CD4-positive, alpha-beta T cell treated with Interleukin-1 beta for 1 hour (primary cell): ENCODE measurements around the gene TMEM63B.
A peak's percentile ranks its signal among the peaks of the same experiment; 100 is the strongest.

Experiments used
- DNase-seq, 2 donors: peaks; one replicate each; pipeline ENCODE4 v3.0.0-alpha.2; 2020 to 2022

TMEM63B gene

DNA sequence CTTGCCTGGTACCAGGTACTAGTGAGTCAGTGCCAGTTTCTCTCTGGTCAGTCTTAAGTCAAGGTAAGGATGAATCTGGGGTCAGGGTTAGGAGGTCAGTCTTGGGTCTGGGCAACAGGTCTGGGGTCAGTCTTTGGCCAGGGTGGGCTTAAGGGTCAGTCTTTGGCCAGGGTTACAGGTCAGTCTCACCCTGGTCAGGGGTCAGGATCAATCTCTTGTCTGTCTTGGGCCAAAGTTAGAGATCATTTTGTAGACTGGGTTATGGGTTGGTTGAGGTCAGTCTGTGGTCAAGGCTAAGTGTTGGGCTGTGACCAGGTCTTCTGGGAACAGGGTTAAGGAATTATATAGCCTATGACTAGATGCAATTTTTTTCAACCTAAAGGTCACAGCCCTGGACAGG, 18.5 kb downstream of the TMEM63B start:
- no peak for DNase-seq

- no peak for DNase-seq
These were observed 19.3 kb downstream of the TMEM63B start for GRCh38 chr6:44146685-44147084.

DNA sequence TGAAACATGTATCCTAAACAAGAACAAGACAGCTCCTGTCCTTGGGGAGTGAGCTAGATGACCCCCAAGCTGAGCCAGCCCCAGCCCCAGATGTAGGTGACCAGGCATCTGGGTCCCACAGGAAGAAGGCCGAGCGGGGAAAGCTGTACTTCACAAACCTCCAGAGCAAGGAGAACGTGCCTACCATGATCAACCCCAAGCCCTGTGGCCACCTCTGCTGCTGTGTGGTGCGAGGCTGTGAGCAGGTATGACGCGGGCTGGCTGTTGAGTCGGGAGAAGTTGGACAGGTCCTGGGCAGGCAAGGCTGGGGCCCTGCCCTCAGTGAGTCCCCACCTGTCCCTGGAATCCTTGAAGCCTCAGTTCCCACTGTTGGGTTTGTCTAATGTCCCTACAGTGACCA, 19.9 kb downstream of the TMEM63B start:
- DNase-seq, result no peak

DNA sequence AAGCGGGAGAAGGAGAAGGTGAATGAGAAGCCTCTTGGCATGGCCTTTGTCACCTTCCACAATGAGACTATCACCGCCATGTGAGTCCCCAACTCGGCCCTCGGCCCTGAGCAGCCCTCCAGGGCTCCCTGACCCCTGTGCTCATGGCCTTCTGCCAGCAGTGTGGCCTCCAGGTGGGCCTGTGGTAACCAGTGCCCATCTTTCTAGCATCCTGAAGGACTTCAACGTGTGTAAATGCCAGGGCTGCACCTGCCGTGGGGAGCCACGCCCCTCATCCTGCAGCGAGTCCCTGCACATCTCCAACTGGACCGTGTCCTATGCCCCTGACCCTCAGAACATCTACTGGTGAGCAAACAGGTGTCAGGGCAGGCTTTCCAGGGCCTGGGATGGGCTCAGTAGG, 21.0 kb downstream of the TMEM63B start:
- no peak for DNase-seq

DNA sequence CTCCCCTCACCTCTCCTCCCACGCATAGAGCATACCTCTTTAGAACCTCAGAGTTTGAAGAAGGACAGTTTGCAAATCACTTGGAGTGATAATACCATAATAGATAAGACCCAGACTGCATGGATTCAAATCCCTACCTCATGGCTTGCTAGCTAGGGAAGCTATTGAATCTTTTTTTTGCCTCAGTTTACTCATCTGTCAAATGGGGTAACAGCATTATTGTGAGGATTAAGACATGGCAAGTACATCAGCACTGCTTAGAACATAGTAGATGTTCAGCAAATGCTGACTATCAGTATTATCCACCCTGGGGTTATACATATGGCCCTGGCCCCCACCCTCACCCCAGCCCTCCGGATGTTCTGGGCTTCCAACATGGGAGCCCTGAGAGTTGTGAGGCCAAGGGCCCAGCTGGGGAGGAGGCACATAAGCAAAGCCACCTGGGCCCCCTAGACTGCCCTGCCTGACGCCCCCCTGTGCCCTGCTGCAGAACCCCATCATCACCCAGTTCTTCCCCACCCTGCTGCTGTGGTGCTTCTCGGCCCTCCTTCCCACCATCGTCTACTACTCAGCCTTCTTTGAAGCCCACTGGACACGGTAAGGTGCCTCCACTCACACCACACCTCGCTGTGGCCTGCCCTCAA, 22.1 kb downstream of the TMEM63B start:
- DNase-seq, result no peak

- no peak for DNase-seq
These were observed 23.1 kb downstream of the TMEM63B start for GRCh38 chr6:44150317-44150917.

DNA sequence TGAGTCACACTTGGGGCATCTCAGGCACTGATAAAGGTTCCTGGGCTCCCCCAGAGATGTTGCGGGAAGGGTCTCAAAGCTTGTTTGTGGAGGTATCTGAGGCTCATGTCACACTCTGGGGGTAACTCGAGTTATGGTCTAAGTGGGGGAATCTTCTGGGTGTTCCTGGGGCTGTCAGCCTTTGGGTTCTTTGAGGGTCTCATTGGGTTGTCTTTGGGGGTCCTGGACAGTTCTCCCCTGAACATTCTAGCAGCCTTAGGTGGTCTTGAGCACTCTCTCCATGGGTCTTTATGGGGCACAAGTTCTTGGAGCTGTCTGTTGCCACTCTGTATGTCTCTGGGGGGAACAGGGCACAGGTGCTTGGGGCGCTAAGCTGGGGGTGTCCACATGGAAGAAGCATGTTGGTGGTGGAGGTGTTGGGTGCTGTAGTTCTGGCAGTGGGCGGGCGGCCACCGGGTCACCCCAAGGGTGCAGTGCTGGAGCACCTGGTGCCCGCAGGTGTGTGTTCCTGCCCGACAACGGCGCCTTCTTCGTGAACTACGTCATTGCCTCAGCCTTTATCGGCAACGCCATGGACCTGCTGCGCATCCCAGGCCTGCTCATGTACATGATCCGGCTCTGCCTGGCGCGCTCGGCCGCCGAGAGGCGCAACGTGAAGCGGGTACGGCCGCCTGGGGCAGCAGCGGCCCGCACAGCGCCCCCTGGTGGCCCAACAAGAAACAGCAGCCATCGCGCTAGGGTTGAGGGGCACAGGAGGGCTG, 24.2 kb downstream of the TMEM63B start:
- peak; percentile 74 to 79 for DNase-seq

DNA sequence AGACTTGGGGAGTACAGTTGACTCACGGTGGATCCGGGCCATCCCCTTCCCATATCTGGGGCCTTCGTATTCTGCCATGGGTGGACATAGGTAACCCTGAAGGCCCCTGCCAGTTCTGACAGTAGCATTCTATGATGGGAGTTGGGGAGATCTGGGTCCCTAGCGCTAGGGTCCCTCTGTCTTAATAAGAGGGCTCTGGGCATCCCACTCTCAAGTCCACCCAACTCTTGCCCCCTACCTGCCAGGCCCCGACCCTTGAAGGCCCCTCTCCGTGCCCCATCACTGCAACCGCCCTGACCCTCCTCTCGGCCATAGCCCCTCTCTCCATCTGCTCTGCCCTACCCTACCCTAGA, 24.7 kb downstream of the TMEM63B start:
- no peak for DNase-seq

GRCh38 chr6:44152533-44152932, 25.2 kb downstream of the TMEM63B start:
- no peak for DNase-seq

- no peak for DNase-seq
These were observed 26.7 kb downstream of the TMEM63B start for GRCh38 chr6:44154067-44154466.

GRCh38 chr6:44156494-44157151, 29.3 kb downstream of the TMEM63B start:
- no peak for DNase-seq

DNA sequence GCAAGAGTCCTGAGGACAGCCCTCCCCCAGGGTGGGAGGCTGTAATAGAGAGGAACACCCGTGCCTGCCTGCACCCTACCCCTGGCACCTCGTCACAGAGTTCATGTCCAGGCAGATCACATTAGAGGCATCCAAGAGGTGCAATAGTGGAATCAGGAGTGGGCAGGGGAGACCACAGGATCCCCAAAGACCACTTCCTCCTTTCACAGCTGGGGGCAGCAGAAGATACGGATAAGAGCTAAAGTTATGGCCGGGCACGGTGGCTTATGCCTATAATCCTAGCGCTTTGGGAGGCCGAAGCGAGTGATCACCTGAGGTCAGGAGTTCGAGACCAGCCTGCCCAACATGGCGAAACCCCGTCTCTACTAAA, 29.8 kb downstream of the TMEM63B start:
- DNase-seq, result no peak

DNA sequence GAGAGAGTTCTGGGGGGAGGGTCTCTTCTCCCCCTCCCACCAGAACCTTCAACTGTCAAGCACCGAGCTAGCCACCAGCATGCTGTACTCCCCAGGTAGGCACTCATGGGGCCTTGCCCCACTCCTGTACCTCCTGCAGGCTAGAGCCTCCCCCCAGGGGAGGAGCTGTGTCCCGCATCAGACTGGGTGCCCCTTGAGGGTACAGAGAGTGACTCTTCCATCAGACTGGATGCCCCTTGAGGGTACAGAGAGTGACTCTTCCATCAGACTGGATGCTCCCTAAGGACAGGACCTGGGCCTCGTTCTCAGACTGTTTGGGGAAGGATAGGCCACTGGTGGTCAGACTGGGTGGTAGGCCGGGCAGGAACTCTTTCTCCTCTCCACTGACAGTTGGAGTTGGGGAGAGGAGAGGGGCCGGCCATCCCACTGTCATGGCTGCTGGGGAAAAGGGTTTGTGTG, 31.4 kb downstream of the TMEM63B start, which contains the start of gene CAPN11:
Gene CAPN11, plus strand, starts transcription at position 51 of the 459 bp plus-strand sequence. Its CDS starts 29 bp downstream, at position 80.
- DNase-seq, result no peak

- DNase-seq, result no peak
These were observed 34.6 kb downstream of the TMEM63B start for GRCh38 chr6:44161997-44162338.

- DNase-seq, result no peak
These were observed 35.7 kb downstream of the TMEM63B start for GRCh38 chr6:44162876-44163625.

DNA sequence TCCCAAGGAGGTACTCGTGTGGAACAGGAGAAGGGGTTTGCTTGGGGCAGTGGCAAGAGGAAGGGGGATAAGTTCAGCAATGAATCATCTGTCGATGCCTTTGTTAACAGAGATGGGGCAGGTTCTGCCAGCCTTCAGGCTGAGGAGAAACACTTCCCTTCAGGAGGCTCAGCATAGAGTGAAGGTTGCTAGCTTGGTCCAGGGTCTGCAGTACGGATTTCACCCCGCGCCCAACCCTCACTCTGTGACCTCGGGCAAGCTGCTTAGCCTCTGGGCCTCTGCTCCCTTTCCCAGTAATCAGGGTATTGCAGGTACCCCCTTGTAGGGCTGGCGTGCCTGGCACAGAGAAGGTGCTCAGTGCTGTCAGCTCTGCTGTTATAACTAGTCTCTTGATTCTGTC, 38.8 kb downstream of the TMEM63B start:
- DNase-seq, result no peak

DNA sequence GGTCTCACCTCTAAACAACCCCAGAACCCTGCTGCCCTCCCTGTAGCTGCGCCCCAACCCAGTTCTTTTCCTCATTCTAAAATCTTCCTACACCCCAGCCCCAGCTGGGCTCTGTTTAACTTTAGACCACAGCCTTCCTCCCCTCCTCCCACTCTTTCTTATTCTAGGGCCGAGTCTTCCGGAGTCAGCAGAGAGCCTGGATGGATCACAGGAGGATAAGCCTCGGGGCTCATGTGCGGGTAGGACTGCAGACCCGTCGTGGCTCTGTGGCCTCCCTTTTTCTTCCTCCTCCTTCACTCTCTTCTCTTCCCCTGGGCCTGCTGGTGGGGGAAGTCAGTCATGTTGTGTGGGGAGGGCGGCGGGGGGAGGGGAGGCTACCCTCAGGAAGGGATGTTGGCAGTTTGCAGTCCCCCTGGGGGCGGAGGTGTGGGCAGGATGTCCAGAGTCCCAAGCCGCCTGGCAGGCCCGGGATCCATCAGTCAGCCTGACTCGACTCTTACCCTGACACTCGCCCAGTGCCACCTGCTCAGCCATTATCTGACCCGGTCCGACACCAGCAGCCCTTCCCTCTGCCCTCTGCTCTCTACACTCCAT, 39.3 kb downstream of the TMEM63B start:
- DNase-seq, result no peak

GRCh38 chr6:44167567-44167966, 40.2 kb downstream of the TMEM63B start:
- DNase-seq, result no peak

GRCh38 chr6:44169154-44169553, 41.8 kb downstream of the TMEM63B start:
- DNase-seq, result no peak

GRCh38 chr6:44169886-44170570, 42.7 kb downstream of the TMEM63B start:
- DNase-seq, result no peak

DNA sequence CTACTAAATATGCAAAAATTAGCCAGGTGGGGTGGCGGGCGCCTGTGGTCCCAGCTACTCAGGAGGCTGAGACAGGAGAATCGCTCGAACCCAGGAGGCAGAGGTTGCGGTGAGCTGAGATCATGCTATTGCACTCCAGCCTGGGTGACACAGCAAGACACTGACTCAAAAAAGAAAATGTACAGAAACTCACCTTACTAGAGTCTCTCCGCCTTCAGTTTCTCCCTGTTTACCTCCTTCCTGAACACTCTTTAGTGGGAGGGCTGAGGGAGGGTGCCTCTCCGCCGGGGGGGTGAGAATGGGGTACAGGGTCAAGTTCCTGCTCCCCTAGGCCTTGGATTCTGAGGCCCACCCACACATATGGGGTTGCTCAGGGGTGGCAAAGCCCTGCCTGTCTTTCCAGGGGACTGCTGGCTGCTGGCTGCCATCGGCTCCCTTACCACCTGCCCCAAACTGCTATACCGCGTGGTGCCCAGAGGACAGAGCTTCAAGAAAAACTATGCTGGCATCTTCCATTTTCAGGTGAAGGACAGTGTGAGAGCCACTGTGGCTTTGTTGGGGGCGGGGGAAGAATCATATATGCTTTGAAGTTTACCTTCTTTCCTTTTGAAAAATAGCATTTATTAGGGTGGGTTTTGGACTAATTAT, 44.7 kb downstream of the TMEM63B start:
- no peak for DNase-seq
